Esophagus squamous epithelium (tissue), 4 donors: Measurements from ENCODE around the gene ZNF285.

Source experiments
- CTCF ChIP-seq, 6 experiments: fragments of 450-650 bp in 4 of 6; fragments of 200-600 bp in 2 of 6; sonication (generic) in 2 of 6; IDR thresholded peaks; one replicate each; pipeline ENCODE4 v1.5.1; 2016 to 2019; ENCODE audit warnings: antibody characterized with exemption in 6 of 6, mild to moderate bottlenecking in 4 of 6, moderate library complexity in 4 of 6
- POLR2A ChIP-seq, 4 donors: fragments of 450-650 bp; IDR thresholded peaks; one replicate each; pipeline ENCODE4 v1.6.1; 2017; ENCODE audit warnings: antibody characterized with exemption in 4 of 4, mild to moderate bottlenecking in 4 of 4, moderate library complexity in 3 of 4

DNA sequence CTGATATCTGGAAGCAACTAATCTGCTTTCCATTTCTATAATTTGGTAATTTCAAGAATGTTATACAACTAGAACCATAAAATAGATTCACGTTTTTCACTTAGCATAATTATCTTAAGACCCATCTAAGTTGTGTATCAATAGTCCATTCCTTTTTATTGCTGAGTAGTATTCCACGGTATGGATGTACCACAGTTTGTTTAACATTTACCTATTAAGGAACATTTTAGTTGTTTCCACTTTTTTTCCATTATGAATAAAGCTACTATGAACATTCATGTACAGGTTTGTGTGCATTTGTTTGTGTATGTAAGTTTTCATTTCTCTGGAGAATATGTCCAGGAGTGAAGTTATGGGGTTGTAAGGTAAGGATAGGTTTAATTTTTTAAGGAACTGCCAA, 26.6 kb downstream of the ZNF285 start:
- no peak for TF ChIP-seq CTCF (IDR thresholded peaks at IDR 0.05)
- no peak for TF ChIP-seq POLR2A (IDR thresholded peaks at IDR 0.05)
